Thyroid gland (tissue), 4 donors: ENCODE results near the gene EXT2.

Experiments used
- CTCF ChIP-seq, 6 experiments: fragments of 200-600 bp in 3 of 6; fragments of 450-650 bp in 3 of 6; sonication (generic) in 3 of 6; IDR thresholded peaks; one replicate each; pipeline ENCODE4 v1.5.1; 2016 to 2019; ENCODE audit warnings: antibody characterized with exemption in 6 of 6, mild to moderate bottlenecking in 2 of 6, inconsistent platforms in 1 of 6, moderate library complexity in 1 of 6
- POLR2A ChIP-seq, 2 donors: fragments of 450-650 bp; IDR thresholded peaks; one replicate each; pipeline ENCODE4 v1.6.1; 2017; ENCODE audit warnings: antibody characterized with exemption in 2 of 2, mild to moderate bottlenecking in 2 of 2, moderate library complexity in 1 of 2

- no peak for TF ChIP-seq CTCF (IDR thresholded peaks at IDR 0.05)
- no peak for TF ChIP-seq POLR2A (IDR thresholded peaks at IDR 0.05)
These were observed 96.0 kb downstream of the EXT2 start for GRCh38 chr11:44191322-44192016.
